Glutamatergic neuron (in vitro differentiated cells): ENCODE data around the gene APP. TPM values are rescaled to one million over a fixed set of nuclear protein-coding genes. Genes with fewer than 3 reads are reported as not detected.
"Not testable (repeated sequence)": the region's sequence is repeated elsewhere in the genome, so short reads cannot be mapped to it uniquely, and the experiment has no call there.

Source experiments
- DNase-seq: peaks from one replicate; pipeline ENCODE4 v3.0.0; 2022
- H3K27ac Mint-ChIP-seq: one replicate; pipeline ENCODE4 v1.8.0; 2020; ENCODE audit warnings: mild to moderate bottlenecking, mixed read lengths, inconsistent platforms; ENCODE audit not compliant: unreplicated experiment
- H3K27me3 Mint-ChIP-seq: one replicate; pipeline ENCODE4 v1.8.0; 2020; ENCODE audit warnings: mild to moderate bottlenecking, moderate library complexity, mixed read lengths, inconsistent platforms; ENCODE audit not compliant: unreplicated experiment
- H3K36me3 Mint-ChIP-seq: one replicate; pipeline ENCODE4 v1.8.0; 2020; ENCODE audit warnings: mild to moderate bottlenecking, mixed read lengths, inconsistent platforms; ENCODE audit not compliant: unreplicated experiment
- H3K4me1 Mint-ChIP-seq: one replicate; pipeline ENCODE4 v1.8.0; 2020; ENCODE audit warnings: mild to moderate bottlenecking, low read depth, mixed read lengths, inconsistent platforms; ENCODE audit not compliant: unreplicated experiment
- H3K4me3 Mint-ChIP-seq: one replicate; pipeline ENCODE4 v1.8.0; 2020; ENCODE audit warnings: mild to moderate bottlenecking, mixed read lengths, inconsistent platforms; ENCODE audit not compliant: unreplicated experiment
- H3K9me3 Mint-ChIP-seq: one replicate; pipeline ENCODE4 v1.8.0; 2020; ENCODE audit warnings: mild to moderate bottlenecking, moderate library complexity, mixed read lengths, inconsistent platforms; ENCODE audit not compliant: unreplicated experiment
- total RNA-seq: library from RNA; stranded (reverse); fragmentation: NEBNext Ultra II Directional; extraction: Animal tissue kit (Norgen Biotek cat#: 25700); gene quantifications from one replicate; pipeline ENCODE4 v1.2.1, GENCODE V29; 2021; ENCODE audit not compliant: unreplicated experiment
- TF ChIP-seq, protein P1 (sequence below): fragments of 200-600 bp; sonication (generic); IDR thresholded peaks from one replicate; pipeline ENCODE4 v1.5.0; 2021; ENCODE audit not compliant: partially characterized antibody, unreplicated experiment

APP gene
- total RNA-seq, 1 donor from 2014 or later = 735 TPM

DNA sequence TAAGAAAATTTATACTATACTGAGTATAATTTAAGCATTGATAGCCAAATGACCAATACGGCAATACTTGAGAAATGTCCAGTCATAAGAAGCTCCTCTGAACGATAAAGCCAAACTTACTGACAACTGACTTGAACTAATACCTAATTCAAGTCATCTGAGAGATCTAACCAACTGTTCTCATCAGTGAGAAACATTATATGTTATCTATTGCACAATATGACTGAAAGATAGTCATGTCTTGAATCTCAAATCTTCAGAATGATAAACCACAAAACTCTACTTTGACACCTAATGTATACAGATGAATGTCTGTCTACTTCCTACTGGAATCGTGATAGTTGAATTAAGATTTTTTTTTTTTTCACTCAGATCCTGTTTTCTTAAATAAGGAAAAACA lies 39.0 kb downstream of the APP start:
- peaks cover 3% of the 10 kb centered on the region for H3K9me3 Mint-ChIP-seq
- no peak for DNase-seq
- H3K27me3 Mint-ChIP-seq = peaks cover 1% of the 10 kb centered on the region
- TF ChIP-seq, protein P1, sequence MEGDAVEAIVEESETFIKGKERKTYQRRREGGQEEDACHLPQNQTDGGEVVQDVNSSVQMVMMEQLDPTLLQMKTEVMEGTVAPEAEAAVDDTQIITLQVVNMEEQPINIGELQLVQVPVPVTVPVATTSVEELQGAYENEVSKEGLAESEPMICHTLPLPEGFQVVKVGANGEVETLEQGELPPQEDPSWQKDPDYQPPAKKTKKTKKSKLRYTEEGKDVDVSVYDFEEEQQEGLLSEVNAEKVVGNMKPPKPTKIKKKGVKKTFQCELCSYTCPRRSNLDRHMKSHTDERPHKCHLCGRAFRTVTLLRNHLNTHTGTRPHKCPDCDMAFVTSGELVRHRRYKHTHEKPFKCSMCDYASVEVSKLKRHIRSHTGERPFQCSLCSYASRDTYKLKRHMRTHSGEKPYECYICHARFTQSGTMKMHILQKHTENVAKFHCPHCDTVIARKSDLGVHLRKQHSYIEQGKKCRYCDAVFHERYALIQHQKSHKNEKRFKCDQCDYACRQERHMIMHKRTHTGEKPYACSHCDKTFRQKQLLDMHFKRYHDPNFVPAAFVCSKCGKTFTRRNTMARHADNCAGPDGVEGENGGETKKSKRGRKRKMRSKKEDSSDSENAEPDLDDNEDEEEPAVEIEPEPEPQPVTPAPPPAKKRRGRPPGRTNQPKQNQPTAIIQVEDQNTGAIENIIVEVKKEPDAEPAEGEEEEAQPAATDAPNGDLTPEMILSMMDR = no peak
- H3K27ac Mint-ChIP-seq = no peak overlapping the region
- H3K4me1 Mint-ChIP-seq = peaks cover 27% of the 10 kb centered on the region
- no peaks in the 10 kb centered on the region for H3K36me3 Mint-ChIP-seq
- H3K4me3 Mint-ChIP-seq = no peak overlapping the region

DNA sequence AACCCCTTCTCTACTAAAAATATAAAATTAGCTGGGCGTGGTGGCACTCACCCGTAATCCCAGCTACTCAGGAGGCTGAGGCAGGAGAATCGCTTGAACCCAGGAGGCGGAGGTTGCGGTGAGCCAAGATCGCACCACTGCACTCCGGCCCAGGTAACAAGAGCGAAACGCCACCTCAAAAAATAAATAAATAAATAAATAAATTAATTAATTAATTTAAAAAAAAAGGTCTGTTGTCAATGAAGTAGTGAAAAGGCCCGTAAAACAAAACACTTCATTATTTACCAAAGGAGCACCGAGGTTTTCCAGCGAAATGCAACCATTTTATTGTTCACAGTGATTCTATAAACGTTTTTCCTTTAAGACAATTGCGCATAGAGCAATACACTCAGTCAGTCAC lies 39.5 kb downstream of the APP start:
- H3K36me3 Mint-ChIP-seq, H3K4me3 Mint-ChIP-seq, H3K27me3 Mint-ChIP-seq, DNase-seq, H3K9me3 Mint-ChIP-seq, H3K27ac Mint-ChIP-seq: not testable (repeated sequence)
- peaks cover 31% of the 10 kb centered on the region for H3K4me1 Mint-ChIP-seq

DNA sequence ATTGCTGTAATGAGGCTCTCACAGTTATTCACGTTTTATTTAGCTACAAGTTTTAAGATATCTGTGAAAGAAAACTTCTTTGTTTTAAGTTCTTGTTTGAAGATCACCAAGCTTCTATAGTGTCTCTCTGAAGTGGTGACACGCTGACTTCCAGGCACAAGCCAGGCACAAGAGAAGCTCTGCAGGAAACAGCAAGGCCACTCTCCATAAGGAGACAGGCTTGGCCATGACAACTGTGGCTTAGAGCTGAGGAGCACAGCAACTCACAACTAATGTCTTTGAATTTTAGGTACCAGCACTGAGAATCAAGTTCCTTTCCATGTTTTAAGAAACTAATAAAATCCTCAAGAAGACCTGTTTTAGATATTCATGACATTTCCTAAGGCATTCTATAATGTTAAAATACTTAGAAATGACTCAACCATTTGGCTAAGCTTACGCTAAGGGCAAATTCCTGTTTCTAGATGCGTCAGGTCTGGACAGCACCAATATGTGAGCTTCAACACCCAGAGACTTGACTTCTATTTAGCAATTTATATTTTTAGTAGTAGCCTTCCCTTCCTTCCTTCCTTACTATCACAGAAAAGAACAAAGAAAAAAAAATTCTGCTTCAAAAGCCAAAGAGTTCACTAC lies 40.2 kb downstream of the APP start:
- Mint-ChIP-seq H3K27me3 (no peaks in the 10 kb centered on the region), H3K27ac (no peak overlapping the region), H3K4me3 (no peak overlapping the region), H3K36me3 (no peaks in the 10 kb centered on the region), H3K9me3 (peaks cover 3% of the 10 kb centered on the region), H3K4me1 (peaks cover 36% of the 10 kb centered on the region)
- TF ChIP-seq, protein P1 = no peak
- no peak for DNase-seq

DNA sequence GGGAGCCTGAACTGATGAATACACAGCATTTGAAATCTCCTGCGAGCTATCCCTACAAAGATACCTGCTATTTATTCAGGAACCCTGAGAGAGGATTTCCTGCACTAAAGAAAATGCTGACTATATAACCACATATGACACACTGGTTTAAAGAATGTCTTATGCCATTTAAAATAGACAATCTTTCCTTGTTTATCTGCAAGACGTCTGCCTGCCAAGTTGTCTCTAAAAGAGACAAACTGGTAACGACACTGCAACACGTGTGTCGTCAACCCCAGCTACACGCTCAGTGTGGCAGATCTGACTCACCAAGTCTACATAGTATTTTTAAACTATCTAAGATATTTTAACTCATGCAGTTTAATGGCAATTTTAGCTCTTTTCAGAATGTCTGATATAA lies 42.7 kb downstream of the APP start:
- H3K27me3 Mint-ChIP-seq = no peaks in the 10 kb centered on the region
- H3K27ac Mint-ChIP-seq = no peak overlapping the region
- H3K4me1 Mint-ChIP-seq = peaks cover 49% of the 10 kb centered on the region
- DNase-seq = no peak
- TF ChIP-seq, protein P1 = no peak
- no peaks in the 10 kb centered on the region for H3K36me3 Mint-ChIP-seq
- H3K9me3 Mint-ChIP-seq = peaks cover 3% of the 10 kb centered on the region
- no peak overlapping the region for H3K4me3 Mint-ChIP-seq

DNA sequence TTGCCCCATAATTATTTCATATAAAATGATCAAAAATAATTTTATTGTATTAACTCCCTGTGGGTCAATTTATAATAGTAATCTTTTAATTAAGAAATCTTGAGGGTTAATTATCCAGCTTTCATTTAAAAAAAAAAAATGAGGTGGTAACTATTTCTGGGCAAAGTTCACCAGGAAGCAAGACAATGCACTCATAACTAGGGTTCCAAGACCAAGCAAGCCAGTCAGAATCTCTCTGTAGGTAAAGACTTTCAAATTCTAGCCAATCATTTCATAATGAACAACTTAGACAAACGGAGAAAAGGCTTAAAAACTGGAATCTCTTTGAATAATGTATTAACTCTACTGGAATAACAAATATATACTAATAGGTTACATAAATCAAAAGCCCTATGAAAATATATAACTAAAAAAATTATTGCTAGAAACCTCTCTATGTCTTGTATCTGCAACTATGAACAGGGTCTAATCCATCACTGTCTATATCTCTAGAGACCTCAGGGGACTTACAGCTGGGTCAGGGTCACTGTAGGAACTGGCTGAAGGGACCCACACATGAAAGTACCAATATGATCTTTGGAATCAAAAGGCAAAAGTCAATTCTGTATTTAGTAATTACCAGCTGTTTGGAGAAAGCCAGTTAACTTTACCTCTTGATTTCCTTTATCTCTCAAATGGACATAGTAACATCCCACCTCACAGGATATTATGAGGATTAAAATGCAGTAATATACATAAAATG lies 43.3 kb downstream of the APP start:
- peaks cover 3% of the 10 kb centered on the region for H3K9me3 Mint-ChIP-seq
- no peaks in the 10 kb centered on the region for H3K27me3 Mint-ChIP-seq
- TF ChIP-seq, protein P1 = no peak
- no peak overlapping the region for H3K27ac Mint-ChIP-seq
- H3K4me3 Mint-ChIP-seq = no peak overlapping the region
- H3K4me1 Mint-ChIP-seq = peaks cover 47% of the 10 kb centered on the region
- no peaks in the 10 kb centered on the region for H3K36me3 Mint-ChIP-seq
- DNase-seq = no peak
